GM12878 (cell line): Measurements from ENCODE around the gene RPLP2. TPM values are rescaled to one million over a fixed set of nuclear protein-coding genes. Genes with fewer than 3 reads are reported as not detected.

Experiments used
- ATAC-seq: fragments of 200-7000 bp; cut with Tn5 transposase; 3 replicates; pipeline ENCODE4 v1.9.1; 2020; ENCODE audit warnings: mild to moderate bottlenecking, moderate library complexity
- BruUV-seq: library from RNA; stranded (reverse); fragments of 400-500 nt; replicated peaks from 2 replicates; lab custom pipeline; 2021; lab: Mats Ljungman, UMichigan
- CTCF ChIA-PET: fragments of 300-600 bp; sonication (Branson Sonifier 250); formaldehyde crosslinking; extraction: SDS; loops from one replicate; lab custom pipeline; 2021; ENCODE audit warnings: inconsistent platforms; lab: Yijun Ruan, JAX
- POLR2A ChIA-PET: fragments of 350-600 bp; formaldehyde crosslinking; extraction: SDS; loops from one replicate; lab custom pipeline; 2021; ENCODE audit warnings: inconsistent platforms; lab: Charles Lee
- RAD21 ChIA-PET: fragments of 300-600 bp; sonication (Branson Sonifier 250); formaldehyde crosslinking; loops from one replicate; lab custom pipeline; 2023; ENCODE audit warnings: antibody characterized with exemption; ENCODE audit not compliant: unreplicated experiment; lab: Charles Lee
- SMC1A ChIA-PET: fragments of 300-600 bp; sonication (Branson Sonifier 250); formaldehyde crosslinking; loops from one replicate; lab custom pipeline; 2023; ENCODE audit not compliant: unreplicated experiment, uncharacterized antibody; lab: Charles Lee
- DNase-seq: peaks from one replicate; pipeline ENCODE4 v3.0.0-alpha.2; 2011; ENCODE audit warnings: low read depth, low spot score
- FAIRE-seq: peaks from 3 replicates; lab custom pipeline; 2011; peaks lifted over from hg19 to GRCh38; lab: Jason Lieb, UNC
- H2AFZ ChIP-seq: 2 replicates; pipeline ENCODE4 v1.6.0; 2011; ENCODE audit warnings: low read depth, low read length, control low read depth; ENCODE audit not compliant: control insufficient read depth
- H3K27ac ChIP-seq: 2 replicates; pipeline ENCODE4 v1.5.1; 2011; ENCODE audit warnings: control low read depth; ENCODE audit not compliant: control insufficient read depth, insufficient read depth
- H3K27me3 ChIP-seq, 2 experiments: replicated peaks in 1 of 2; 2 replicates each; pipeline versions ENCODE4 v1.6.0 to v1.6.1; 2011; ENCODE audit warnings: low read length in 1 of 2; ENCODE audit not compliant: control insufficient read depth in 2 of 2, insufficient read depth in 2 of 2
- H3K36me3 ChIP-seq, 2 experiments: 2 replicates each; pipeline ENCODE4 v1.5.1; 2011; ENCODE audit warnings: low read length in 1 of 2; ENCODE audit not compliant: control insufficient read depth in 2 of 2, insufficient read depth in 2 of 2
- H3K4me1 ChIP-seq: 2 replicates; pipeline ENCODE4 v1.6.1; 2011; ENCODE audit warnings: mild to moderate bottlenecking, low read length, moderate library complexity, mixed read lengths; ENCODE audit not compliant: control insufficient read depth, insufficient read depth
- H3K4me2 ChIP-seq: 2 replicates; pipeline ENCODE4 v1.6.0; 2011; ENCODE audit warnings: control low read depth; ENCODE audit not compliant: control insufficient read depth, insufficient read depth
- H3K4me3 ChIP-seq: fragments of 200-600 bp; sonication (generic); 2 replicates; pipeline ENCODE4 v1.5.1; 2016
- H3K79me2 ChIP-seq: 2 replicates; pipeline ENCODE4 v1.6.0; 2011; ENCODE audit warnings: low read length; ENCODE audit not compliant: control insufficient read depth, insufficient read depth
- H3K9ac ChIP-seq: 2 replicates; pipeline ENCODE4 v1.8.0; 2011; ENCODE audit warnings: low read length, control low read depth, mixed read lengths; ENCODE audit not compliant: control insufficient read depth, insufficient read depth
- H3K9me3 ChIP-seq: replicated peaks from 3 replicates; pipeline ENCODE4 v1.5.1; 2011; ENCODE audit warnings: mild to moderate bottlenecking, low read length; ENCODE audit not compliant: control insufficient read depth, insufficient read depth
- H4K20me1 ChIP-seq: 2 replicates; pipeline ENCODE4 v1.6.0; 2011; ENCODE audit not compliant: control insufficient read depth, insufficient read depth
- BACH1 ChIP-seq: fragments of 450-650 bp; IDR thresholded peaks from 2 replicates; pipeline ENCODE4 v1.6.1; 2017; ENCODE audit warnings: mild to moderate bottlenecking, borderline replicate concordance
- CBFB ChIP-seq: IDR thresholded peaks from 2 replicates; pipeline ENCODE4 v1.6.1; 2016; ENCODE audit warnings: antibody characterized with exemption, low read depth
- HCFC1 ChIP-seq: fragments of 150-350 bp; IDR thresholded peaks from 2 replicates; pipeline ENCODE4 v1.6.1; 2014; ENCODE audit warnings: low read length
- KAT2A ChIP-seq: conservative IDR thresholded peaks from 2 replicates; pipeline ENCODE4 v1.6.1; 2011; ENCODE audit warnings: low read depth, low read length; ENCODE audit not compliant: control insufficient read depth
- KDM1A ChIP-seq: fragments of 200-600 bp; sonication (generic); IDR thresholded peaks from 2 replicates; pipeline ENCODE4 v1.6.1; 2016; ENCODE audit warnings: borderline replicate concordance
- MTA2 ChIP-seq: fragments of 450-650 bp; IDR thresholded peaks from 2 replicates; pipeline ENCODE4 v1.6.1; 2016; ENCODE audit warnings: low read depth, mild to moderate bottlenecking, moderate library complexity
- NR2C1 ChIP-seq: fragments of 450-650 bp; IDR thresholded peaks from 2 replicates; pipeline ENCODE4 v1.6.1; 2017; ENCODE audit warnings: antibody characterized with exemption, mild to moderate bottlenecking, moderate library complexity
- PAX8 ChIP-seq: fragments of 450-650 bp; IDR thresholded peaks from 2 replicates; pipeline ENCODE4 v1.6.1; 2017; ENCODE audit warnings: mild to moderate bottlenecking, moderate library complexity
- PML ChIP-seq: IDR thresholded peaks from 2 replicates; pipeline ENCODE4 v1.6.1; 2012; ENCODE audit warnings: low read length, inconsistent platforms
- WGBS: methylation state at CpG from one replicate; pipeline ENCODE4 v1.1.6; 2016; ENCODE audit warnings: low lambda C conversion rate; ENCODE audit not compliant: insufficient replicate concordance, insufficient coverage; ENCODE audit errors: missing lambda C conversion rate; 5-methylcytosine and 5-hydroxymethylcytosine counted together
- in situ Hi-C: fragments of 300-500 bp; cut with MboI; formaldehyde crosslinking; loops from 9 replicates; pipeline ENCODE4 v1.14.3; 2018; ENCODE audit warnings: mixed read lengths
- intact Hi-C: fragments of 100-400 bp; cut with micrococcal nuclease; formaldehyde crosslinking; loops from one replicate; pipeline ENCODE4 v1.14.2; 2022; ENCODE audit not compliant: unreplicated experiment
- polyA plus RNA-seq, 11 experiments: library from polyadenylated mRNA; depleted of rRNA in 4 of 11; unstranded in 6 of 11; stranded (reverse) in 5 of 11; fragments of >200 nt; fragmentation: Nextera tagmentation in 4 of 11; fragmentation: Illumina TruSeq in 1 of 11; extraction: Ambion mirVana in 4 of 11; extraction: Trizol in 1 of 11; gene quantifications; 1 replicate in 1 of 11; 2 replicates in 10 of 11; pipeline versions ENCODE4 v1.2.1 to v1.2.3, GENCODE V29; 2011 to 2016; ENCODE audit warnings: inconsistent platforms in 2 of 11, missing spikeins in 2 of 11, low read depth in 1 of 11
- total RNA-seq, 4 experiments: library from RNA; depleted of rRNA in 3 of 4; stranded (reverse); fragments of >200 nt in 3 of 4; fragmentation: Illumina TruSeq in 1 of 4; extraction: Trizol in 1 of 4; gene quantifications; 2 replicates each; pipeline versions ENCODE4 v1.2.1 to v1.2.3, GENCODE V29; 2013 to 2021

RPLP2 gene
- total and polyA plus RNA-seq, 10 of the 15 experiments (the other 5 are each of a cell fraction or from before 2014, with no cell fraction given) = 488 to 3,558 (median 1,481) TPM

GRCh38 chr11:819943-820649, 10.3 kb downstream of the RPLP2 start (continued):
- 0 out of 2 replicates have a peak, but pooled peaks have one; percentile 11 for TF ChIP-seq HCFC1
- peak; percentile 17; the same call in 1 of the 2 replicates for TF ChIP-seq MTA2
- peak; percentile 74; the same call in 1 of the 2 replicates for TF ChIP-seq NR2C1

GRCh38 chr11:820655-821511, 11.1 kb downstream of the RPLP2 start:
- H3K9me3 ChIP-seq = no peaks in the 10 kb centered on the region
- no peak for FAIRE-seq
- intact Hi-C loops (no loop called here), in situ Hi-C loops (loop anchor here (25.0 kb wide), 1 partner anchor 1566 kb away; the partner anchor contains the start of gene CD81)
- POLR2A ChIA-PET = interaction anchor here (1.8 to 4.3 kb wide), 5 partner anchors 8 to 23 kb away, joined by 9 to 33 read pairs (median 18); partner anchors contain the start of genes CRACR2B, PIDD1, RPLP2 and TSPAN4
- 0 out of 2 replicates have a peak overlapping the region, but pooled peaks have one; percentile 73 for H3K27ac ChIP-seq
- H3K4me2 ChIP-seq = peak overlapping the region; percentile 90
- no peaks in the 10 kb centered on the region for H3K27me3 ChIP-seq
- SMC1A ChIA-PET = interaction anchor here (1.9 kb wide), 1 partner anchor 22 kb away, joined by 5 read pairs; the partner anchor contains the start of genes POLR2L and TSPAN4
- no peak overlapping the region for H2AFZ ChIP-seq
- WGBS = 63% methylated on average over 11 of the region's 11 CpGs
- ATAC-seq = no peak
- RAD21 ChIA-PET = interaction anchor here (1.9 kb wide), 1 partner anchor 12 kb away, joined by 13 read pairs; the partner anchor contains the start of gene RPLP2
- H4K20me1 ChIP-seq = no peaks in the 10 kb centered on the region; the same call in 1 of the 2 replicates
- BruUV-seq = no TSS peak
- H3K36me3 ChIP-seq = peaks cover 0 to 2% of the 10 kb centered on the region in 2 experiments; a peak in 3 of 4 replicates
- H3K9ac ChIP-seq = peak overlapping the region; percentile 82
- peaks cover 5% of the 10 kb centered on the region for H3K79me2 ChIP-seq
- peak overlapping the region; percentile 82 for H3K4me3 ChIP-seq
- CTCF ChIA-PET = no interaction called here
- DNase-seq = no peak
- TF ChIP-seq KAT2A (no peak), KDM1A (no peak), PAX8 (no peak), PML (no peak), CBFB (no peak), BACH1 (no peak)
- H3K4me1 ChIP-seq = no peaks in the 10 kb centered on the region; the same call in 1 of the 2 replicates
